NCI-H1092 (cell line): Measurements from ENCODE around the gene RBM39.

Experiments
- DNase-seq: peaks from one replicate; lab custom pipeline; 2025; lab: John Stamatoyannopoulos, UW

The RBM39 gene

DNA sequence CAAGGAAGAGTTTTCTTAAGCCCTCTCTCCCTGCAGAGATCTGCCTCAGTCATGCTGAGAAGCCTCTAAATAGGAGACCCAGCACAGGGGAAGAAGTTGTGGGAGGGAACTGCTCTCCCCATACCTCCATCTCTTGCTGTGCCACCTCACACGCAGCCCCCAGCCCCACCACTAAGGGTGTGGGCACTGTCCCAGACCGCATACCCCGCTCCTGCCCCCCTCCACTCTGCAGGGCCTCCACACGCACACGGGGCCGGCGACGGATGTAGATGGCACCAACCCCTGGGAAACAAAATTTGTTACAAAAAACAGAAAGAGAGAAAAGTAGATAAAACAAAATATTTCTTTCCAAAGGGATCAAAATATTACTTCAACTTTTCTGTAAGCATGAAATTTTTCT lies 67.1 kb downstream of the RBM39 start:
- DNase-seq, result no peak

DNA sequence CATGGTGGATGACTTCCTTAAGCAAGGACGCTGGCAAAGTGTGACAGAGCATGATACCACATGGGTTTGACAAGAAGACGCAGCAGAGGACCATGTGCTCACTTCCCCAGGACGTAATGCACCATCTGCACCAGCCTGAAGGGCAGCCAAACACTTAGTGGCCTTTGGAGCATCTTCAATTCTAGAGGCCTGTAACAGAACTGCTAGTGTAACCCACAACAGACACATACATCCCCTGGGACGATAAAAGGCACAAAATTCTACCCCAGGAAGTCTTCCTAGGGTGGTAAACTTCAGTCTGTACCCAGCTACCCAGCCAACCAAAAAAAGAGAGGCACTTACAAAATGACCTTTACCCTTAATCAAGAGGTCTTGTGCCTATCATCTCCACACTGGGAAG lies 68.2 kb downstream of the RBM39 start:
- DNase-seq, result no peak

DNA sequence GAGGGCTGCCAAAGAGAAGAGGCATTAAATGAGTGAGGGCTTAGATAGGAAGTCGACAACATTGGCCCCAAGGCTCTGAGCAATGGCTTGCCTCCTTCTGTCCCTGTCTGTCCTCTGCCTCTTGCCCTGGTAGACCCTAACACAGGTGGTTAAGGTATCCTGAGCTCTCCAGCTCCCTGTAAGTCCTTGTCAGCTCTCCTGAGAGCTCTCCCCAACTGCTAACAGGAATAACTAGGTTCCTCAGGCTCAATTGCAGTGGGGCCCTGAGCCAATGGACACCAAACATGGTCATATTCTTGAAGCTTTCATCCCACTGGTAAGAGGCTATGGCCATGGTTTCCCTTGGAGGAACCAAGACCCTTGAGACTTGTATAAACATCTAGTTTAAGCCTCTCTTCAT lies 72.4 kb downstream of the RBM39 start:
- no peak for DNase-seq

DNA sequence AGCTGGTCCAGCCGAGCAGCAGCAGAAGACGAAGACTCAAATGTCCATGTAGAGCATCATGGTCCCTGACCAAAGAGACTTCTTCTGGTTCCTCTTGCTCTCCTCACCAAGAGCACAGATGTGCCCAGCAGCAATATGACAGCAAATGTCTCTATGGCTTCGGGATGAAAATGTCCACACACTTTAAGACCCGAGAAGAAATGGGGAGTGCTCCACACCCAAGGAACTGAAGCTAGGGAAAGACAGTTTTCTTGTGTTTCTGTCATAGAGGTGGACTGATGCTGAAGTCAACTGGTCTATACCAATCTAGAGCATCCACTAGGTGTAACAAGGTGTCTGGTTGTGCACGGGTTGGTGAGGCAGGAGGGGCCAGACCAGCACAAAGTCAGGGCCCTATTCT lies 72.8 kb downstream of the RBM39 start:
- no peak for DNase-seq

DNA sequence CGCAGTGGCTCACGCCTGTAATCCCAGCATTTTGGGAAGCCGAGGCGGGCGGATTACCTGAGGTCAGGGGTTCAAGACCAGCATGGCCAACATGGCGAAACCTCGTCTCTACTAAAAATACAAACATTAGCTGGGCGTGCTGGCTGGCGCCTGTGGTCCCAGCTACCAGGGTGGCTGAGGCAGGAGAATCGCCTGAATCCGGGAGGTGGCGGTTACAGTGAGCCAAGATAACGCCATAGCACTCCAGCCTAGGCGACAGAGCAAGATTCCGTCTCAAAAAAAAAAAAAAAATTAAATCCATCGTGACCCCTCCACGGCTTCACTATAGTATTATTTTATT lies 76.1 kb downstream of the RBM39 start:
- DNase-seq, result no peak

DNA sequence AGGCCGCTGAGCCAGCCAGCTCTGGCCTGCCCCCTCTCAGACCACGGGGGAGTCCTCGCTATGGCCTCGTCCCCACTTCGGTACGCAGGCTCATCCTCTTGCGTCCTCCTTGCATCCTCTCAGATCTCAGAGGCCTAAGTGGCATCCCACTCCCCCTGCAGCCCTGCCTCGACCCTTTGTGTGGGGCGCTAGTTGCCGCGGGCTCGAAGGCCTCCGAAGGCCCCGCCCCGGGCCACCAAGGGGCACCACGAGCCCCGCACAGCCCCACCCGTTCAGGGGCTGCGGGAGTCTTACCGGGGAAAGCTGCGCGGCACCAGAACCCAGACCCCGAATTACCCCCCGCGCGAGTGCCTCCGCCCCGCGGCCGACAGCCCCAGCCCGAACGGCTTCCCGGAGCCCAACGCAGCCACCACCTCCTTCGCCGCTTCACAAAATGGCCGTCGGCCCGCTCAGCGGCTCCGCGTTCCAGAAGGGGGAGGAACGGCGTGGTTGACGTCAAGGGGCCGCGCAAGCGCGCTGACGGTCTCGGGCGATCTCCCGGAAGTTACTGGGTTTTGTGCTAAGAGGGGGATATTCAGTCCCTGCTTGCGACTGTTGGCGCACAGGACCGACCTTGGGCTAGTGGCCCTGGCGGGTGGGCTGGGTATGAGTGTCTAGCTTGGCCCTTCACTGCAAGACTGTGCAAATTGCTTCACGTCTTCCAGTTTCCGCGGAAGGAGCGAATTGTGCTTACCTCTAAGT lies 77.4 kb downstream of the RBM39 start, which contains the start of the genes CPNE1 and RBM12:
Gene CPNE1, minus strand, starts transcription at position 435 of the 741 bp plus-strand sequence. CDS start 31,977 bp downstream, outside the sequence.
Gene RBM12, minus strand, starts transcription at position 435 of the 741 bp plus-strand sequence. CDS start 9,578 bp downstream, outside the sequence.
- DNase-seq, result peak; percentile 90

DNA sequence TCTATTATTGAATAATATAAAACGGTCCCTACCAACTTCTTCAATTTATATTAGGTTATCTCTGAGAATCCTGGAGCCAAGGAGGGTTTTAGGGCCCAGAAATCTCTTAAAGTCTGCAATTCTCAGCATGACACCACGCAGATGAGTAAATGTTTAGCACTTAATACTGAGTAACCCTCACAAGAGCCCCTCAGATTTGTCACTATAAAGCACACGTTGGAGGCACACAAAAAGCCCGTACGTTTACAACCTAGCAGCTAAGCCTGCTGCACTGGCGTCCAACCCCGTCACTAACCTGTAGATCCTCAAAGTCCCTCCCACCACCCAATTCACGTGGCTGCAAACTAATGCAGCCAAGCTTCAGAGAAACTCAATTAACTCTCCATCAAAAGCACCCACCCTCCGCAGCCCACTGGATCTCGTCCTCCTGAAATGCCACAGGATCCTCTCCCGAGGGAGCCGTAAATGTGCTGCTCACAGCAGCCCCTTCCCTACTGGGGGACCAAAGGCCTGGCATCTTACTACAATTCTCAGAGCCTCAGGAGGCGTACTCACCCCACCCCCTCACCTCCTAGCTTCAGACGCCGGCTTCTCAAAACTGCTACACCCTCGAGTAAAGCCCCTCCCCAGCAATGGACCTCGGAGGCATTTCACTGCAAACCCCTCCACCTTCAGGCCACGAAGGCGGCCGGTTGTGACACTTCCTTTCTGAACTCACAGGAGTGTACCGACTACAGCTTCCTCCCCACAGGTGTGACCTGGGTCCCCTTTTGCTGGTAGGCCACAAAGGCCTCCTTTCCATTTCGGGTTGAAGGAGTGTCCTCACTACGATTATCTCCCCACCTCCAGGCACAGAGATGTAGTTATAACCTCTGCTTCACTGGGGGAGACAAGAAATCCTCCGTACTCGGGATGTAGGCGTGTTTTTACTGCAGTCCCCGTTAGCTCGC lies 78.3 kb downstream of the RBM39 start:
- DNase-seq, result no peak

DNA sequence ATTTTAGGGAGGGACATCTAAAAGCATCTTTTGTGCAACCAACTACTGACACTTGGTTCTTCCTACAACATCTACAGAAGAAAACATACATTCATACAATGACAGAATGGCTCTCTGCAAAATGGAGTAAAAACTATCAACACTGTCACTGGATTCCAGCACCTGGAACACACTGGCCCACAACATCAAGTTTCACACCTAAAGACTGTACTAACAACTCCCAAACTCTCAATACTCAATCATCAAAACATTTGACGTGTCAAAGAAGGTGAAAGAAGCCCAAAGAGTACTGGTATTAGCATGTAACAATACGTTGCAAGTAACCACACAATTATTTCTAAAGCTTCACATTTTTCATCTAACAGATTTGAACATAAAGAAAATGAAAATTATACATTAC lies 79.5 kb downstream of the RBM39 start:
- DNase-seq, result no peak

DNA sequence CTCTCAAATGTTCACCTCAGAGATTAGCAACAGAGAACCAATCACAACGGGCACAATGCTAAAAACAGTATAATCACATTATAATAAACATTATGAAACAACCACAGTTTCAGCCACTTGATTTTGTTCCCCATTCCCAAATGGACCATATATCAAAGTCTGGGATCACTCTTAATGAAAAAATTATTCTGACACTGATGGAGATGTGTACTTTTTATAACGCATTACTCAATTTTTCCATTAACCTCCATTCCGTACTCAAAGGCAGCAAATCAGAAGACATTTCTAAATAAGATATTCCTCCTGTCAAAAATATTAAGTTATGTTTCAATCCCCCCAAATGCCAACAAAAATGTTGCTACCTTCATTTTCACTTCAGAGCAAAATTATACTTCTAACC lies 80.2 kb downstream of the RBM39 start:
- DNase-seq, result no peak

DNA sequence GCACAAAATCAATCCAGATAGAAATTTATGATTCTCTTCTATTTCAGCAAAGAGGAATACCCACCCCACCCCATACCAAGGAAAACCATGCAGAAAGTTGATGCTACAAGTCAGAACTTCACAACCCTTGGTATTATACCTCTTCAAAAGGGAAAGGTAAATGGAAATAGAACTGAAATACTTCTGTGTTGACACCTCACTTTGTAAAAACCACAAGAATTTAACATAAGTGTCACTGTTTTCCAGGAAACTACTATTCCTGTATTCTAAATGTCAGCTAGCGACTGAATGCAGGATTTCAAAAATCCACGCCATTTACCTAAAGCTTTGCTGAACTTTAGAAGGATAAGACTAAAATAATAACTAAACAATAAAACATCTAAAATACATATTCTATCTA lies 81.0 kb downstream of the RBM39 start:
- DNase-seq, result no peak

DNA sequence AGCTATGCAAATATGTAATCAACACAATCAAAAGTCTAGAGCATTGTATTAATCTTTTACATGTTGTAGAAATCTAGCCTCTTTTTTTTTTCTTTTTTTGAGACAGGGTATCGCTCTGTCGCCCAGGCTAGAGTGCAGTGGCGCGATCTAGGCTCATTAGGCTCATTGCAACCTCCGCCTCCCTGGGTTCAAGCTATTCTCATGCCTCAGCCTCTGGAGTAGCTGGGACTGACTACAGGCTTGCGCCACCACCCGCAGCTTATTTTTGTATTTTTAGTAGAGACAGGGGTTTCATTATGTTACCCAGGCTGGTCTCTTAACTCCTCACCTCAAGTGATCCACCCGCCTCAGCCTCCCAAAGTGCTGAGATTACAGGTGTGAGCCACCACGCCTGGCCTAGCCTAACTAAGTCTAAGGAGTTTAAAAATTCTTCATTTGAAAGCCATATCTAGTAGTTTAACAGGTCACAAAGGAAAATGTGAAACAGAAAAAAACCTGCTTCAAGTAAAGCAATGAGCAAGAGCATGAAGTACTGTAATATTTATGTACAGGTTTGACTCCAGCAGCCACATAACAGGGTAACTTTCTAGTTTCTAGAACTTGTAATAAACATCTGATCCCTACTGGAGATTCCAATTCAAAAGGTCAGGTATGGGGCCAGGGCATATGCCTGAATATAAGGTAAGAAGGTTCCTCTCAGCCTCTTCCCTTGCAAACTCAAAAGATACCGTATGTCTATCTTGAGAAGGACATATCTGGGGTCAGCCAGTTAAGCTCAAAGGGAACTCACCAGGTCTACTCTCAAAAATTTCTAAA lies 81.7 kb downstream of the RBM39 start:
- DNase-seq, result no peak

DNA sequence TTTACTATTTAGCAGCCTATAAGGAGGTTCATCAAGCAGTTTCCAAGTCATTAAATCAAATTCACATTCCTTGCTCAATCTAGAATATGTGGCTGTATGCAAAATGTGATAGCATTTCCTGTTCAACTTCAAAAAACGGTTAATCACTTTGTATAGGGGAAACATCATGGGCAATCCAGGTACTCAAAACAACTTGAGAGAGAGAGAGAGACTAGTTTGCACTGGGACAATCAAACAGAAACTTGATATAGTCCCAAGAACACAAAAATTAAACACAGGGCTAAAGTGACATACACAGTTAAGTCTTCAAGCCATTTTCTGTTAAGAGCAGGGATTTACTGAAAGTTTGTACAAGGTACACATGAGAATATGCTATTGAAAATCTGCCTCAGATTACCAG lies 84.8 kb downstream of the RBM39 start:
- DNase-seq, result no peak

DNA sequence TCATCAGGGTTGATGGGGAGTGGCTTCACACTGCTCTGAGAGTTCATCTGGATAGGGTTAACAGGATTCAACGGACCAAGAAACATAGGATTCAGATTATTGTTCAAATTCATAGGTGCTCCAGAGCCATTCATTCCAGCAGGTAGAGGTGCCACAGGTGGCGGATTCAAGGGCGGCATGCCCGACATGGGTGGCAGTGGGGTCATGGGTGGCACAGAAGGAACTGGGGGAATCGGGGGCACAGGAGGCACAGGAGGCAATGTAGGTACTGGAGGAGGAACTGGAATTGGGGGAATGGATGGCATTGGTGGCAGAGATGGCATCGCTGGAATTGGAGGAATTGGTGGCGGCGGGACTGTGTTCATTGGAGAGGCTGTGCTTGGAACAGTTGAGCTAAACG lies 87.6 kb downstream of the RBM39 start:
- DNase-seq, result no peak

DNA sequence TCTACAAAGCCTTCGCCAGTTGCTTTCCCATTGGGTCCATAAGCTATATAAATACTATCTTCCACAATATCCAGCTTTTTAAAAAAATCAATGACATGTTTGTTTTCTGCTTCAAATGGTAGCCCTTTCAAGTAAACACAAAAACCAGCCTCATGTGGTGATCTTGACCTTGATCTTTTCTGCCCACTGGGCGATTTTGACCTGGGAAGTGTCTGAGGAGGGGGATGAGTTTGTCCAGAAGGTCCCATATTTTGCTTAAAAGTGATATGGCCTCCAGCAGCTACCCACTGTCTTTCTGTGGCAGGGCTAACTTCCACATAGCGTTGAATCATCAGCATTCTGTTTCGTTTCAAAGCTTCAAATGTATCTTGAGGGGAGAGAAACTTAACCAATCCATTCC lies 88.2 kb downstream of the RBM39 start:
- DNase-seq, result no peak
